Central memory CD4-positive, alpha-beta T cell (primary cell): ENCODE measurements around the gene INSYN2B.

Experiments
- DNase-seq: peaks from one replicate; pipeline ENCODE4 v3.0.0; 2022
- total RNA-seq, 3 experiments: gene quantifications; one replicate each; lab custom pipeline; 2026; lab: John Stamatoyannopoulos, UW

INSYN2B gene
- 0 reads per million in 3 experiments for total RNA-seq

- no peak for DNase-seq
These were observed at the start of gene INSYN2B for GRCh38 chr5:169980418-169981053. TSS of gene INSYN2B (minus strand) at chr5:169980495. CDS start at chr5:169883898, 96,597 bp downstream.

- no peak for DNase-seq
These were observed 47.8 kb upstream of the INSYN2B start for GRCh38 chr5:170028124-170028523.

- no peak for DNase-seq
These were observed 45.6 kb upstream of the INSYN2B start for GRCh38 chr5:170025853-170026252.

- DNase-seq = no peak
These were observed 41.2 kb upstream of the INSYN2B start for GRCh38 chr5:170021506-170021905.

GRCh38 chr5:170020423-170020822 is 40.1 kb upstream of the INSYN2B start:
- no peak for DNase-seq

GRCh38 chr5:170012622-170013021 is 32.3 kb upstream of the INSYN2B start:
- DNase-seq = no peak

GRCh38 chr5:170011751-170012150 is 31.5 kb upstream of the INSYN2B start:
- no peak for DNase-seq

GRCh38 chr5:170010595-170010994 is 30.3 kb upstream of the INSYN2B start:
- DNase-seq = no peak

- no peak for DNase-seq
These were observed 28.1 kb upstream of the INSYN2B start for GRCh38 chr5:170008376-170008775.

GRCh38 chr5:170006021-170006420 is 25.7 kb upstream of the INSYN2B start:
- DNase-seq = no peak

- DNase-seq = no peak
These were observed 19.9 kb upstream of the INSYN2B start for GRCh38 chr5:170000155-170000554.

- DNase-seq = no peak
These were observed 19.3 kb upstream of the INSYN2B start for GRCh38 chr5:169999621-170000020.

GRCh38 chr5:169997798-169998197 is 17.5 kb upstream of the INSYN2B start:
- no peak for DNase-seq

GRCh38 chr5:169993485-169993790 is 13.1 kb upstream of the INSYN2B start:
- DNase-seq = no peak

GRCh38 chr5:169992789-169993484 is 12.6 kb upstream of the INSYN2B start:
- DNase-seq = no peak

GRCh38 chr5:169991115-169991869 is 11.0 kb upstream of the INSYN2B start:
- DNase-seq = no peak

- no peak for DNase-seq
These were observed 9.1 kb upstream of the INSYN2B start for GRCh38 chr5:169989365-169989764.

- DNase-seq = no peak
These were observed 8.7 kb upstream of the INSYN2B start for GRCh38 chr5:169988947-169989346.

GRCh38 chr5:169988206-169988605 is 7.9 kb upstream of the INSYN2B start:
- no peak for DNase-seq

GRCh38 chr5:169979871-169980270 is 424 bp downstream of the INSYN2B start:
- DNase-seq = no peak

- no peak for DNase-seq
These were observed 1.6 kb downstream of the INSYN2B start for GRCh38 chr5:169978714-169979113.

GRCh38 chr5:169974121-169974770 is 6.0 kb downstream of the INSYN2B start:
- DNase-seq = no peak

- no peak for DNase-seq
These were observed 7.2 kb downstream of the INSYN2B start for GRCh38 chr5:169973056-169973455.
